BLaER1 treated with 17β-estradiol and CSF1 and Interleukin-3, amounts not matched to agents 10 nM and 100 nM (cell line): ENCODE measurements around the gene CRTC1.

ENCODE experiments used
- H3K27ac ChIP-seq, 11 experiments: shearing (Covaris generic); formaldehyde crosslinking; 2 replicates each; pipeline ENCODE4 v1.8.1; 2022
- H3K27me3 ChIP-seq, 11 experiments: shearing (Covaris generic); formaldehyde crosslinking; 2 replicates each; pipeline ENCODE4 v1.8.1; 2022
- H3K36me3 ChIP-seq, 11 experiments: shearing (Covaris generic); formaldehyde crosslinking; 2 replicates each; pipeline ENCODE4 v1.8.1; 2022
- H3K4me1 ChIP-seq, 10 experiments: shearing (Covaris generic); formaldehyde crosslinking; 2 replicates each; pipeline ENCODE4 v1.8.1; 2022
- H3K4me2 ChIP-seq, 11 experiments: shearing (Covaris generic); formaldehyde crosslinking; 2 replicates each; pipeline ENCODE4 v1.8.1; 2022
- H3K4me3 ChIP-seq, 10 experiments: shearing (Covaris generic); formaldehyde crosslinking; 2 replicates each; pipeline ENCODE4 v1.8.1; 2022
- H3K9ac ChIP-seq, 11 experiments: shearing (Covaris generic); formaldehyde crosslinking; 2 replicates each; pipeline ENCODE4 v1.8.1; 2022
- H3K9me3 ChIP-seq, 11 experiments: shearing (Covaris generic); formaldehyde crosslinking; replicated peaks in 1 of 11; 2 replicates each; pipeline ENCODE4 v1.8.1; 2022
- H4K20me1 ChIP-seq, 11 experiments: shearing (Covaris generic); formaldehyde crosslinking; 2 replicates each; pipeline ENCODE4 v1.8.1; 2022
- Cebpa-rat ChIP-seq, 11 experiments: shearing (Covaris generic); IDR thresholded peaks; 2 replicates each; pipeline ENCODE4 v1.8.1; 2022

Gene CRTC1

DNA sequence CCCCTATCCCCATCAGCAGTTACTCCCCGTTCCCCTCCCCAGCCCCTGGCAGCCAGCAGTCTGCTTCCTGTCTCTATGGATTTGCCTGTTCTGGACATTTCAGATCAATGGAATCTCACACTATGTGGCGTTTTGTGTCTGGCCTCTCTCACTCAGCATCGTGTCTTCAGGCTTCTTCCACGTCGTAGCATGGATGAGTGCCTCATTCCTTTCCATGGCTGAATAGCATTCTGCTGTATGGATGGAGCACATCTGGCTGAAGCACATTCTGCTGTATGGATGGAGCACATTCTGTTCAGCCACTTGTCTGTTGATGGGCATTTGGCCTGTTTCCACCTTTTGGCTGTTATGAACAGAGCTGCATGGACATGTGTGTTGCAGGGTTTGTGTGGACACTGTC lies 29.5 kb downstream of the CRTC1 start:
- H3K4me2 ChIP-seq: 0 out of 22 replicates have a peak overlapping the region, but pooled peaks of 1 of the 11 experiments have one; percentile 22
- no peak overlapping the region for H3K9ac ChIP-seq
- H3K9me3 ChIP-seq: no peaks in the 10 kb centered on the region
- H3K36me3 ChIP-seq: peaks cover 0 to 21% (median 4%) of the 10 kb centered on the region in 11 experiments; a peak in 9 of 22 replicates
- H3K4me1 ChIP-seq: peaks cover 66 to 85% (median 73%) of the 10 kb centered on the region in 10 experiments
- H4K20me1 ChIP-seq: peaks cover 85 to 100% (median 99%) of the 10 kb centered on the region in 11 experiments
- H3K27me3 ChIP-seq: no peaks in the 10 kb centered on the region
- no peak overlapping the region for H3K27ac ChIP-seq
- H3K4me3 ChIP-seq: no peak overlapping the region
- no peak for TF ChIP-seq Cebpa-rat (IDR thresholded peaks at IDR 0.05)

- H3K4me3 ChIP-seq: no peak overlapping the region
- H4K20me1 ChIP-seq: peaks cover 81 to 100% (median 99%) of the 10 kb centered on the region in 11 experiments
- no peak overlapping the region for H3K27ac ChIP-seq
- no peaks in the 10 kb centered on the region for H3K27me3 ChIP-seq
- no peak for TF ChIP-seq Cebpa-rat (IDR thresholded peaks at IDR 0.05)
- H3K36me3 ChIP-seq: peaks cover 0 to 21% (median 4%) of the 10 kb centered on the region in 11 experiments; a peak in 9 of 22 replicates
- peak overlapping the region; percentile 4 to 52 (median 33); a peak in 18 of 22 replicates for H3K4me2 ChIP-seq
- H3K9ac ChIP-seq: no peak overlapping the region
- H3K4me1 ChIP-seq: peaks cover 66 to 85% (median 73%) of the 10 kb centered on the region in 10 experiments
- no peaks in the 10 kb centered on the region for H3K9me3 ChIP-seq
These were observed 30.2 kb downstream of the CRTC1 start for GRCh38 chr19:18713550-18714117.

GRCh38 chr19:18715416-18715815 lies 31.9 kb downstream of the CRTC1 start:
- no peak for TF ChIP-seq Cebpa-rat (IDR thresholded peaks at IDR 0.05)
- Histone ChIP-seq H4K20me1 (peaks cover 76 to 100% (median 99%) of the 10 kb centered on the region in 11 experiments), H3K4me3 (no peak overlapping the region), H3K27ac (no peak overlapping the region), H3K36me3 (peaks cover 0 to 32% (median 4%) of the 10 kb centered on the region in 11 experiments; a peak in 10 of 22 replicates), H3K9me3 (no peaks in the 10 kb centered on the region), H3K9ac (no peak overlapping the region), H3K4me2 (peak overlapping the region; percentile 1 to 73 (median 40); a peak in 18 of 22 replicates), H3K27me3 (no peaks in the 10 kb centered on the region), H3K4me1 (peaks cover 48 to 85% (median 71%) of the 10 kb centered on the region in 10 experiments)

- Histone ChIP-seq H3K9me3 (no peaks in the 10 kb centered on the region), H3K4me2 (peak overlapping the region; percentile 51 to 74 (median 70); a peak in 21 of 22 replicates), H3K27me3 (no peaks in the 10 kb centered on the region), H3K4me1 (peaks cover 42 to 79% (median 72%) of the 10 kb centered on the region in 10 experiments), H3K27ac (no peak overlapping the region), H3K36me3 (peaks cover 0 to 35% (median 7%) of the 10 kb centered on the region in 11 experiments; a peak in 10 of 22 replicates), H3K9ac (peak overlapping the region in 3 of 11 experiments; percentile 24 to 43 (median 34); a peak in 2 of 22 replicates), H3K4me3 (no peak overlapping the region), H4K20me1 (peaks cover 74 to 100% (median 98%) of the 10 kb centered on the region in 11 experiments)
- TF ChIP-seq Cebpa-rat (IDR thresholded peaks at IDR 0.05): no peak
These were observed 33.4 kb downstream of the CRTC1 start for GRCh38 chr19:18716857-18717256.

DNA sequence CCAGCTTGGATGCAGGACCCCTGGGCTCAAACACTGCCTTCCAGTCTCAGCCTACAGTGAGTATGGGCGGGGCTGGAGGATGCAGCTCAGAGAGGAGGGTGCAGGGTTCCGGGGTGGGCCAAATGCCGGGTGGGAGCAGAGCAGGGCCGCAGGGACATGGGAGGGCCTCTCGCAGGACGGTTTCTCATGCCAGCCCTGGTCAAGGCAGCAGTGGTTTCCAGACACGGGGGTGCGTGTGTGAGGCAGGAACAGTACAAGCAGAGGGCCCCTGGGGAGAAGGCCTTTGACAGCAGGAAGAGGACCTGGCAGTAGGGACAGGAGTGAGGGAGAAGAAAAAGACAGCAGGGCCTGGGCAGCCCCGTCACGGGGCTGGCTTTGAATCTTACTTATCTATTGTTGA lies 34.1 kb downstream of the CRTC1 start:
- no peak for TF ChIP-seq Cebpa-rat (IDR thresholded peaks at IDR 0.05)
- Histone ChIP-seq H3K36me3 (peaks cover 0 to 42% (median 13%) of the 10 kb centered on the region in 11 experiments; a peak in 11 of 22 replicates), H3K9ac (peak overlapping the region in 5 of 11 experiments; percentile 24 to 43 (median 33); a peak in 4 of 22 replicates), H3K4me2 (peak overlapping the region; percentile 51 to 74 (median 70)), H4K20me1 (peaks cover 81 to 100% (median 98%) of the 10 kb centered on the region in 11 experiments), H3K27me3 (no peaks in the 10 kb centered on the region), H3K27ac (no peak overlapping the region), H3K4me1 (peaks cover 42 to 79% (median 72%) of the 10 kb centered on the region in 10 experiments), H3K9me3 (no peaks in the 10 kb centered on the region), H3K4me3 (no peak overlapping the region)

- peak overlapping the region in 3 of 11 experiments; percentile 24 to 43 (median 33); a peak in 3 of 22 replicates for H3K9ac ChIP-seq
- peaks cover 0 to 46% (median 14%) of the 10 kb centered on the region in 11 experiments; a peak in 11 of 22 replicates for H3K36me3 ChIP-seq
- H3K27ac ChIP-seq: no peak overlapping the region
- peak overlapping the region; percentile 51 to 74 (median 70) for H3K4me2 ChIP-seq
- peaks cover 83 to 100% (median 99%) of the 10 kb centered on the region in 11 experiments for H4K20me1 ChIP-seq
- peaks cover 42 to 77% (median 70%) of the 10 kb centered on the region in 10 experiments for H3K4me1 ChIP-seq
- TF ChIP-seq Cebpa-rat (IDR thresholded peaks at IDR 0.05): no peak
- no peaks in the 10 kb centered on the region for H3K9me3 ChIP-seq
- no peaks in the 10 kb centered on the region for H3K27me3 ChIP-seq
- H3K4me3 ChIP-seq: no peak overlapping the region
These were observed 34.6 kb downstream of the CRTC1 start for GRCh38 chr19:18718015-18718526.

DNA sequence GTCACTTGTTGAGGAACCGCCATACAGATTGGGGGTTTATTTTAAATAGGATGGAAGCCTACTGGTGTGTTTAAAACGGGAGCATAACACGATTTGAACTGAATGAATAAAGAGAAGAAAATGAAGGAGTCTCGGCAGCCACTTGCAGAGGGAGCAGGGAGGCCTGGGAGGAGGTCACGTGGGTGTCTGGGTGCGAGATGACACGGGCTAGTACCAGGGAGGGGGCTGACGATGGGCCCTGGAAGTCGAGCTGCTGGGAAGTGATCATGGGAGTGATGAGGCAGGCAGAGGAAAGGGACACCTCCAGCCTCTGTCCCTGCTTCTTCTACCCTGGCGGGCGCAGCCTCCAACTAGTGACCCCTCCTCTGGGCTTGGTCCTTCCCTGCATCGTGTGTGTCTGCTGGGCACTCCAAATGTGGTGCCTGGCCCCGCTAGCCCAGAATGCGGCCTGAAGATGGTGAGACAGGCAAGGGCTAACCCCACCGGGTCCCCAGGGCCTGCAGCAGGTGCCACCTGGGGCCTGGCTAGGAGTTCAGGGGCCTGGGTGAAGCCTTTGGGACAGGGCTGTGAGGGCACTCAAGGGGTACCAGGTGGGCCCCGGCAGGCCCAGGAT lies 35.5 kb downstream of the CRTC1 start:
- peak overlapping the region in 3 of 11 experiments; percentile 26 to 37 (median 27); a peak in 3 of 22 replicates for H3K9ac ChIP-seq
- no peak overlapping the region for H3K27ac ChIP-seq
- no peak for TF ChIP-seq Cebpa-rat (IDR thresholded peaks at IDR 0.05)
- H3K4me3 ChIP-seq: no peak overlapping the region
- peak overlapping the region in 10 of 11 experiments; percentile 51 to 74 (median 70); a peak in 16 of 22 replicates for H3K4me2 ChIP-seq
- H3K36me3 ChIP-seq: peaks cover 0 to 43% (median 12%) of the 10 kb centered on the region in 11 experiments; a peak in 11 of 22 replicates
- peaks cover 83 to 100% (median 99%) of the 10 kb centered on the region in 11 experiments for H4K20me1 ChIP-seq
- no peaks in the 10 kb centered on the region for H3K27me3 ChIP-seq
- no peaks in the 10 kb centered on the region for H3K9me3 ChIP-seq
- peaks cover 34 to 77% (median 68%) of the 10 kb centered on the region in 10 experiments for H3K4me1 ChIP-seq

GRCh38 chr19:18719541-18719940 lies 36.1 kb downstream of the CRTC1 start:
- Histone ChIP-seq H4K20me1 (peaks cover 84 to 100% (median 99%) of the 10 kb centered on the region in 11 experiments), H3K9me3 (no peaks in the 10 kb centered on the region), H3K4me1 (peaks cover 33 to 80% (median 72%) of the 10 kb centered on the region in 10 experiments), H3K4me3 (no peak overlapping the region), H3K27ac (no peak overlapping the region), H3K4me2 (peak overlapping the region in 6 of 11 experiments; percentile 2 to 74 (median 70); a peak in 8 of 22 replicates), H3K36me3 (peaks cover 0 to 40% (median 10%) of the 10 kb centered on the region in 11 experiments; a peak in 11 of 22 replicates), H3K27me3 (no peaks in the 10 kb centered on the region), H3K9ac (peak overlapping the region in 2 of 11 experiments; percentile 26 to 37; a peak in 1 of 22 replicates)
- no peak for TF ChIP-seq Cebpa-rat (IDR thresholded peaks at IDR 0.05)
